ENCODE measurements around the gene BACH2.

- no peak for TF ChIP-seq POLR2AphosphoS5 (IDR thresholded peaks at IDR 0.05)
- TF ChIP-seq, protein P1, sequence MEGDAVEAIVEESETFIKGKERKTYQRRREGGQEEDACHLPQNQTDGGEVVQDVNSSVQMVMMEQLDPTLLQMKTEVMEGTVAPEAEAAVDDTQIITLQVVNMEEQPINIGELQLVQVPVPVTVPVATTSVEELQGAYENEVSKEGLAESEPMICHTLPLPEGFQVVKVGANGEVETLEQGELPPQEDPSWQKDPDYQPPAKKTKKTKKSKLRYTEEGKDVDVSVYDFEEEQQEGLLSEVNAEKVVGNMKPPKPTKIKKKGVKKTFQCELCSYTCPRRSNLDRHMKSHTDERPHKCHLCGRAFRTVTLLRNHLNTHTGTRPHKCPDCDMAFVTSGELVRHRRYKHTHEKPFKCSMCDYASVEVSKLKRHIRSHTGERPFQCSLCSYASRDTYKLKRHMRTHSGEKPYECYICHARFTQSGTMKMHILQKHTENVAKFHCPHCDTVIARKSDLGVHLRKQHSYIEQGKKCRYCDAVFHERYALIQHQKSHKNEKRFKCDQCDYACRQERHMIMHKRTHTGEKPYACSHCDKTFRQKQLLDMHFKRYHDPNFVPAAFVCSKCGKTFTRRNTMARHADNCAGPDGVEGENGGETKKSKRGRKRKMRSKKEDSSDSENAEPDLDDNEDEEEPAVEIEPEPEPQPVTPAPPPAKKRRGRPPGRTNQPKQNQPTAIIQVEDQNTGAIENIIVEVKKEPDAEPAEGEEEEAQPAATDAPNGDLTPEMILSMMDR (IDR thresholded peaks at IDR 0.05), result no peak
Measured at GRCh38 chr6:90222008-90222407, 74.6 kb downstream of the BACH2 start.
